ENCODE data around the gene ZNF432.
"Not testable (repeated sequence)": the region's sequence is repeated elsewhere in the genome, so short reads cannot be mapped to it uniquely, and the experiment has no call there.

DNA sequence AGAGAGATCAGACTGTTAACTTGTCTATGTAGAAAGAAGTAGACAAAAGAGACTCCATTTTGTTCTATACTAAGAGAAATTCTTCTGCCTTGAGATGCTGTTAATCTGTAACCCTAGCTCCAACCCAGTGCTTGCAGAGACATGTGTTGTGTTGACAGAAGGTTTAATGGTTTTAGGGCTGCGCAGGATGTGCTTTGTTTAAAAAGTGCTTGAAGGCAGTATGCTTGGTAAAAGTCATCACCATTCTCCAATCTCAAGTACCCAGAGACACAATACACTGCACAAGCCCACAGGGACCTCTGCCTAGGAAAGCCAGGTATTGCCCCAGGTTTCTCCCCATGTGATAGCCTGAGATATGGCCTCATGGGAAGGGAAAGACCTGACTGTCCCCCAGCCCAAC is 3.1 kb upstream of the ZNF432 start:
- TF ChIP-seq, protein P1, sequence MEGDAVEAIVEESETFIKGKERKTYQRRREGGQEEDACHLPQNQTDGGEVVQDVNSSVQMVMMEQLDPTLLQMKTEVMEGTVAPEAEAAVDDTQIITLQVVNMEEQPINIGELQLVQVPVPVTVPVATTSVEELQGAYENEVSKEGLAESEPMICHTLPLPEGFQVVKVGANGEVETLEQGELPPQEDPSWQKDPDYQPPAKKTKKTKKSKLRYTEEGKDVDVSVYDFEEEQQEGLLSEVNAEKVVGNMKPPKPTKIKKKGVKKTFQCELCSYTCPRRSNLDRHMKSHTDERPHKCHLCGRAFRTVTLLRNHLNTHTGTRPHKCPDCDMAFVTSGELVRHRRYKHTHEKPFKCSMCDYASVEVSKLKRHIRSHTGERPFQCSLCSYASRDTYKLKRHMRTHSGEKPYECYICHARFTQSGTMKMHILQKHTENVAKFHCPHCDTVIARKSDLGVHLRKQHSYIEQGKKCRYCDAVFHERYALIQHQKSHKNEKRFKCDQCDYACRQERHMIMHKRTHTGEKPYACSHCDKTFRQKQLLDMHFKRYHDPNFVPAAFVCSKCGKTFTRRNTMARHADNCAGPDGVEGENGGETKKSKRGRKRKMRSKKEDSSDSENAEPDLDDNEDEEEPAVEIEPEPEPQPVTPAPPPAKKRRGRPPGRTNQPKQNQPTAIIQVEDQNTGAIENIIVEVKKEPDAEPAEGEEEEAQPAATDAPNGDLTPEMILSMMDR (IDR thresholded peaks at IDR 0.05): not testable (repeated sequence)
- not testable (repeated sequence) for TF ChIP-seq POLR2A (IDR thresholded peaks at IDR 0.05)
